Measurements from ENCODE around the gene PLXND1.

The PLXND1 gene

GRCh38 chr3:129543999-129544398, 62.5 kb downstream of the PLXND1 start:
- DNase-seq = no peak

GRCh38 chr3:129543156-129543790, 63.2 kb downstream of the PLXND1 start, which contains the start of gene H1-8:
H1-8 (plus strand) TSS chr3:129543175; CDS start chr3:129543219, 44 bp downstream.
- no peak for DNase-seq

- no peak for DNase-seq
Measured at GRCh38 chr3:129542747-129543146, 63.7 kb downstream of the PLXND1 start.

DNA sequence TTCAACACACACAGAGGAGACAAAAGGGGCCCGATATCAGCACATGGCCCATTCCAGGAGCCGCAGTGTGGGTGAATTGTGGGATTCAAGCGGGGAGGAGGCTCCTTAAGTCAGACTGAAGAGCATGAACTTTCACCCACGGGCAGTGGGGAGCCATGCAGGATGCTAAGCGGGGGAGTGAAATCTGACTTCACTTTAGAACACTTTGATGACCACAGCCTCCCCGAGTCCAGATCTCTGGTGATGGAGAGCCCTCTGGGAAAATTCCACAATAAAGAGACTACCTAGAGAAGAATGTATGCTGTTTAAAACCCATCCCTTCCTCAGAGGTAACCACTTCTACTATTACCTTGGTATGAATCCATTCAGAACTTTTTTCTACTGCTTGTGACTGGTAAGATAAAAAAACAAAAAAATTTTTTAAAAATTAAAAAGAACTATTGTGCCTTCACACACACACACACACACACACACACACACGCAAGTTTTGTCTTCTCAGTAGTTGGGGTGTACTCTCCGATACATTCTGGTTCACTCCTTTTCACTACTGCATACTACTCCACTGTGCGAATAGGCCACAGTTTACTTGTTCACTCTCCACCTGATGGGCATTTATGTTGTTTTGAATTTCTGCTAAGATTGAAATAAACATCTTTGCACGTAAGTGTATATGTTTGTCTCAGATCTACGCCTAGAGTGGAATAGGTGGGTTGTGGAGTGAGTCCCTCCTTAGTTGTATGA, 65.5 kb downstream of the PLXND1 start:
- no peak for DNase-seq

- no peak for DNase-seq
Measured at GRCh38 chr3:129539206-129539605, 67.3 kb downstream of the PLXND1 start.

DNA sequence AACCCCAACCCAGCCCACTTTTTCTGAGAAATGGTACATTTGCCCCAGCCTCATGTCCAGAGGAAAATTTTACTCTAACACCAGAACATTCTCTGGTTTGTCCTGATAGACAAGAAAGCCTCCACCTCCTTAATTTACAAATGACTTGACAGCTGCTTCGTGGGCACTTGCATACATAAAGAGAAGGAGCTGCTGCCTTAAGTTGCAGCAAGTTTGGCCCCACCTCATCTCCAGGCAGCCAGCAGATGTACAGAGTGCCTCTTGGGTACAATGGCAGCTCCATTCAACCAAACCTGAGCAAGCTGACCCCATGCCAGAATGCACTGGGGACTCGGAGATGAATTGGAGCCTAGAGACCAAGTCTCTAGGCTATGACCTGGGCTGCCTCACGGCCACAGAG, 69.7 kb downstream of the PLXND1 start:
- DNase-seq = no peak

GRCh38 chr3:129536374-129536667, 70.2 kb downstream of the PLXND1 start:
- no peak for DNase-seq

GRCh38 chr3:129535075-129535474, 71.4 kb downstream of the PLXND1 start:
- no peak for DNase-seq

DNA sequence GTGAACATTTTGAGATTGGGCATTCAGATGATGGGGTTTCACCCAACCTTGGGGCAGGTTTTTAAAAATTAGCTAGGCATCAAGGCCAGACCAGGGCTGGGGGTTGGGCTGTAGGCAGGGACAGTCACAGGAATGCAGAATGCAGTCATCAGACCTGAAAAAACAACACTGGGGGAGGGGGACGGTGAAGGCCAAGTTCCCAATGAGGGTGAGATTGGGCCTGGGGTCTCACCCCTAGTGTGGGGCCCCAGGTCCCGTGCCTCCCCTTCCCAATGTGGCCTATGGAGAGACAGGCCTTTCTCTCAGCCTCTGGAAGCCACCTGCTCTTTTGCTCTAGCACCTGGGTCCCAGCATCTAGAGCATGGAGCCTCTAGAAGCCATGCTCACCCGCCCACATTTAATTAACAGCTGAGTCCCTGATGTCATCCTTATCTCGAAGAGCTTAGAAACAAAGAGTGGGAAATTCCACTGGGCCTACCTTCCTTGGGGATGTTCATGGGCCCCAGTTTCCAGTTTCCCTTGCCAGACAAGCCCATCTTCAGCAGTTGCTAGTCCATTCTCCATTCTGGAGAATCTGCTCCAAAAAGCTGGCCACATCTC, 71.9 kb downstream of the PLXND1 start:
- DNase-seq = no peak

GRCh38 chr3:129533406-129533805, 73.1 kb downstream of the PLXND1 start:
- DNase-seq = no peak

DNA sequence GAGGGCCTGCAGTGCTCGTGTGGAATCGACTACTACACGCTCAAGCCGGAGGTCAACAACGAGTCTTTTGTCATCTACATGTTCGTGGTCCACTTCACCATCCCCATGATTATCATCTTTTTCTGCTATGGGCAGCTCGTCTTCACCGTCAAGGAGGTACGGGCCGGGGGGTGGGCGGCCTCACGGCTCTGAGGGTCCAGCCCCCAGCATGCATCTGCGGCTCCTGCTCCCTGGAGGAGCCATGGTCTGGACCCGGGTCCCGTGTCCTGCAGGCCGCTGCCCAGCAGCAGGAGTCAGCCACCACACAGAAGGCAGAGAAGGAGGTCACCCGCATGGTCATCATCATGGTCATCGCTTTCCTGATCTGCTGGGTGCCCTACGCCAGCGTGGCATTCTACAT, 74.2 kb downstream of the PLXND1 start:
- DNase-seq = no peak

DNA sequence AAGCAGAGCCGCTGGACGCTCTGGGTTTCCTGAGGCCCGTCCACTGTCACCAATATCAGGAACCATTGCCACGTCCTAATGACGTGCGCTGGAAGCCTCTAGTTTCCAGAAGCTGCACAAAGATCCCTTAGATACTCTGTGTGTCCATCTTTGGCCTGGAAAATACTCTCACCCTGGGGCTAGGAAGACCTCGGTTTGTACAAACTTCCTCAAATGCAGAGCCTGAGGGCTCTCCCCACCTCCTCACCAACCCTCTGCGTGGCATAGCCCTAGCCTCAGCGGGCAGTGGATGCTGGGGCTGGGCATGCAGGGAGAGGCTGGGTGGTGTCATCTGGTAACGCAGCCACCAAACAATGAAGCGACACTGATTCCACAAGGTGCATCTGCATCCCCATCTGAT, 74.8 kb downstream of the PLXND1 start:
- no peak for DNase-seq

DNA sequence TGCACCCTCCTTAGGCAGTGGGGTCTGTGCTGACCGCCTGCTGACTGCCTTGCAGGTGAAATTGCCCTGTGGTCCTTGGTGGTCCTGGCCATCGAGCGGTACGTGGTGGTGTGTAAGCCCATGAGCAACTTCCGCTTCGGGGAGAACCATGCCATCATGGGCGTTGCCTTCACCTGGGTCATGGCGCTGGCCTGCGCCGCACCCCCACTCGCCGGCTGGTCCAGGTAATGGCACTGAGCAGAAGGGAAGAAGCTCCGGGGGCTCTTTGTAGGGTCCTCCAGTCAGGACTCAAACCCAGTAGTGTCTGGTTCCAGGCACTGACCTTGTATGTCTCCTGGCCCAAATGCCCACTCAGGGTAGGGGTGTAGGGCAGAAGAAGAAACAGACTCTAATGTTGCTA, 75.7 kb downstream of the PLXND1 start:
- DNase-seq = no peak

- DNase-seq = no peak
Measured at GRCh38 chr3:129530251-129530791, 76.2 kb downstream of the PLXND1 start.

DNA sequence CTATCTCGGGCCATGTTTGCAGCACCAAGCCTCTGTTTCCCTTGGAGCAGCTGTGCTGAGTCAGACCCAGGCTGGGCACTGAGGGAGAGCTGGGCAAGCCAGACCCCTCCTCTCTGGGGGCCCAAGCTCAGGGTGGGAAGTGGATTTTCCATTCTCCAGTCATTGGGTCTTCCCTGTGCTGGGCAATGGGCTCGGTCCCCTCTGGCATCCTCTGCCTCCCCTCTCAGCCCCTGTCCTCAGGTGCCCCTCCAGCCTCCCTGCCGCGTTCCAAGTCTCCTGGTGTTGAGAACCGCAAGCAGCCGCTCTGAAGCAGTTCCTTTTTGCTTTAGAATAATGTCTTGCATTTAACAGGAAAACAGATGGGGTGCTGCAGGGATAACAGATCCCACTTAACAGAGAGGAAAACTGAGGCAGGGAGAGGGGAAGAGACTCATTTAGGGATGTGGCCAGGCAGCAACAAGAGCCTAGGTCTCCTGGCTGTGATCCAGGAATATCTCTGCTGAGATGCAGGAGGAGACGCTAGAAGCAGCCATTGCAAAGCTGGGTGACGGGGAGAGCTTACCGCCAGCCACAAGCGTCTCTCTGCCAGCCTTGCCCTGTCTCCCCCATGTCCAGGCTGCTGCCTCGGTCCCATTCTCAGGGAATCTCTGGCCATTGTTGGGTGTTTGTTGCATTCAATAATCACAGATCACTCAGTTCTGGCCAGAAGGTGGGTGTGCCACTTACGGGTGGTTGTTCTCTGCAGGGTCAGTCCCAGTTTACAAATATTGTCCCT, 76.9 kb downstream of the PLXND1 start:
- DNase-seq = no peak

DNA sequence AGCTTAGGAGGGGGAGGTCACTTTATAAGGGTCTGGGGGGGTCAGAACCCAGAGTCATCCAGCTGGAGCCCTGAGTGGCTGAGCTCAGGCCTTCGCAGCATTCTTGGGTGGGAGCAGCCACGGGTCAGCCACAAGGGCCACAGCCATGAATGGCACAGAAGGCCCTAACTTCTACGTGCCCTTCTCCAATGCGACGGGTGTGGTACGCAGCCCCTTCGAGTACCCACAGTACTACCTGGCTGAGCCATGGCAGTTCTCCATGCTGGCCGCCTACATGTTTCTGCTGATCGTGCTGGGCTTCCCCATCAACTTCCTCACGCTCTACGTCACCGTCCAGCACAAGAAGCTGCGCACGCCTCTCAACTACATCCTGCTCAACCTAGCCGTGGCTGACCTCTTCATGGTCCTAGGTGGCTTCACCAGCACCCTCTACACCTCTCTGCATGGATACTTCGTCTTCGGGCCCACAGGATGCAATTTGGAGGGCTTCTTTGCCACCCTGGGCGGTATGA, 77.8 kb downstream of the PLXND1 start, which contains the start of gene RHO:
Gene RHO (plus strand): TSS at position 51 of the 512 bp plus-strand sequence. CDS start 95 bp downstream, at position 146.
- no peak for DNase-seq

- no peak for DNase-seq
Measured at GRCh38 chr3:129527262-129527661, 79.2 kb downstream of the PLXND1 start.

- no peak for DNase-seq
Measured at GRCh38 chr3:129526121-129526900, 80.2 kb downstream of the PLXND1 start.

DNA sequence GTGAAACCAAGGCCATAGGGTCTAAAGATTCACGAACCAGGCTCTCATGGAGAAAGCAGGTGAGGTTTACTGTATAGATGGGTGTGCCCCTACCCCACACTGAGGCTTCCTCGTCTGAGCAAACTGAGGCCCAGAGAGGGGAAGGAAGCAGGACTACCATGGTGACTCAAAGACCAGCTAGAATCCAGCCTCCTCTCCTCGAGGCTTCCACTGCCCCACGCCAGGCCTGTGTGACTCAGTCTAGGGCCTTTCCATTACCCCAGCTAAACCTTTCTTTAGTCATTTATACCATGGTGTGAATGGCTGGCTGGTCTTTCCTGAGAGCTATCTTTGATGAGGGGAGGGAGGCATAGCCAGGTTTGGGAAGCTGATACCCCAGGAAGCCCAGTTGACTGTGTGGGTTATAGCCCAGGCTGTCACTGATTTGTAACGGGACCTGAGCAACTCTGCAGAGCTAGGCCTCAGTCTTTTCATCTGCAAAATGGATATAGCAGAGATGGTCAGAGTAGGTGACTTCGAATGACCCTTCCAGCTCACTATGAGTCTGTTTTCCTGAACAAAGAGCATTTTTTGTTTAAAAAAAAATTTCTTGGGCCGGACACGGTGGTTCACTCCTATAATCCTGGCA, 81.0 kb downstream of the PLXND1 start:
- DNase-seq = no peak

- no peak for DNase-seq
Measured at GRCh38 chr3:129524081-129524480, 82.4 kb downstream of the PLXND1 start.

- no peak for DNase-seq
Measured at GRCh38 chr3:129522953-129523352, 83.5 kb downstream of the PLXND1 start.

GRCh38 chr3:129521611-129522010, 84.9 kb downstream of the PLXND1 start:
- DNase-seq = no peak

Data from activated CD4-positive, alpha-beta T cell treated with anti-CD3 and anti-CD28 coated beads, Interleukin-2, amount 50 U/mL, for 1 hour (primary cell).